Stimulated activated naive CD4-positive, alpha-beta T cell (primary cell): ENCODE data around the gene HBA1.
"Not testable (repeated sequence)": the region's sequence is repeated elsewhere in the genome, so short reads cannot be mapped to it uniquely, and the experiment has no call there.

ENCODE experiments used
- DNase-seq, 6 experiments: peaks; one replicate each; lab custom pipeline; 2025; lab: John Stamatoyannopoulos, UW

Gene HBA1

GRCh38 chr16:175011-175949, 1.2 kb upstream of the HBA1 start:
- DNase-seq: no peak

DNA sequence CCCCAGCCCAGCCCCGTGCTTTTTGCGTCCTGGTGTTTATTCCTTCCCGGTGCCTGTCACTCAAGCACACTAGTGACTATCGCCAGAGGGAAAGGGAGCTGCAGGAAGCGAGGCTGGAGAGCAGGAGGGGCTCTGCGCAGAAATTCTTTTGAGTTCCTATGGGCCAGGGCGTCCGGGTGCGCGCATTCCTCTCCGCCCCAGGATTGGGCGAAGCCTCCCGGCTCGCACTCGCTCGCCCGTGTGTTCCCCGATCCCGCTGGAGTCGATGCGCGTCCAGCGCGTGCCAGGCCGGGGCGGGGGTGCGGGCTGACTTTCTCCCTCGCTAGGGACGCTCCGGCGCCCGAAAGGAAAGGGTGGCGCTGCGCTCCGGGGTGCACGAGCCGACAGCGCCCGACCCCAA, 474 bp upstream of the HBA1 start:
- not testable (repeated sequence) for DNase-seq

- no peak for DNase-seq
Measured at GRCh38 chr16:177394-177822, 928 bp downstream of the HBA1 start.

- DNase-seq: no peak
Measured at GRCh38 chr16:177981-178667, 1.6 kb downstream of the HBA1 start.

- DNase-seq: no peak
Measured at GRCh38 chr16:178668-179015, 2.2 kb downstream of the HBA1 start.

- DNase-seq: no peak
Measured at GRCh38 chr16:179211-180092, 3.0 kb downstream of the HBA1 start.

DNA sequence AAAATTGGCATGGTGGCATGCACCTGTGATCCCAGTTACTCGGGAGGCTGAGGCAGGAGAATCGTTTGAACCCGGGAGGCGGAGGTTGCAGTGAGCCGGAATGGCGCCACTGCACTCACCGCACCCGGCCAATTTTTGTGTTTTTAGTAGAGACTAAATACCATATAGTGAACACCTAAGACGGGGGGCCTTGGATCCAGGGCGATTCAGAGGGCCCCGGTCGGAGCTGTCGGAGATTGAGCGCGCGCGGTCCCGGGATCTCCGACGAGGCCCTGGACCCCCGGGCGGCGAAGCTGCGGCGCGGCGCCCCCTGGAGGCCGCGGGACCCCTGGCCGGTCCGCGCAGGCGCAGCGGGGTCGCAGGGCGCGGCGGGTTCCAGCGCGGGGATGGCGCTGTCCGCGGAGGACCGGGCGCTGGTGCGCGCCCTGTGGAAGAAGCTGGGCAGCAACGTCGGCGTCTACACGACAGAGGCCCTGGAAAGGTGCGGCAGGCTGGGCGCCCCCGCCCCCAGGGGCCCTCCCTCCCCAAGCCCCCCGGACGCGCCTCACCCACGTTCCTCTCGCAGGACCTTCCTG, 3.7 kb downstream of the HBA1 start, which contains the start of gene HBQ1:
Gene HBQ1, plus strand, starts transcription at position 359 of the 575 bp plus-strand sequence. Its CDS starts 28 bp downstream, at position 387.
- DNase-seq: peak in 3 of 6 experiments; percentile 22 to 51 (median 24)

- peak in 5 of 6 experiments; percentile 60 to 89 (median 78) for DNase-seq
Measured at GRCh38 chr16:180681-181564, 4.4 kb downstream of the HBA1 start.

- DNase-seq: peak in 2 of 6 experiments; percentile 40 to 84
Measured at GRCh38 chr16:181565-182021, 5.1 kb downstream of the HBA1 start.

- DNase-seq: no peak
Measured at GRCh38 chr16:183005-183404, 6.5 kb downstream of the HBA1 start.

GRCh38 chr16:185213-185612, 8.7 kb downstream of the HBA1 start:
- no peak for DNase-seq

- DNase-seq: no peak
Measured at GRCh38 chr16:185691-186090, 9.2 kb downstream of the HBA1 start.

DNA sequence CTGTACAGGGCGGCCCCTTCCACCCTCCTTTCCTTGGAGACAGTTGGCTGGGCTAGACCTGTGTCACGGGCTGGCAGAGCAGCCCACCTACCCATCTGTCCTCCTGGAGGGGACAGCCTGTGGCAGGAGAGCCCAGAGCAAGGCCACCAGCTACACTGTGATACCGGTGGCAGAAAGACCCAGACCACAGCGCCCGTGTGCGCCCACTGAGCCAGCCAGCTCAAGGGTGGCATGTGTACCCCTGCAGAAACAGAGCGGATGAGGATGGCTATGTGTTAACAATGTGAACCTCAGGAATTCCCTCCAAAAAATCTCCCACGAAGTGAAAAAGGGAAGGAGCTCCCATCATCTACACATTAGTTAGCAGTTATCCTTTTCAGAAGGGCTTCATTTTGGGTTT, 10.8 kb downstream of the HBA1 start:
- DNase-seq: no peak

DNA sequence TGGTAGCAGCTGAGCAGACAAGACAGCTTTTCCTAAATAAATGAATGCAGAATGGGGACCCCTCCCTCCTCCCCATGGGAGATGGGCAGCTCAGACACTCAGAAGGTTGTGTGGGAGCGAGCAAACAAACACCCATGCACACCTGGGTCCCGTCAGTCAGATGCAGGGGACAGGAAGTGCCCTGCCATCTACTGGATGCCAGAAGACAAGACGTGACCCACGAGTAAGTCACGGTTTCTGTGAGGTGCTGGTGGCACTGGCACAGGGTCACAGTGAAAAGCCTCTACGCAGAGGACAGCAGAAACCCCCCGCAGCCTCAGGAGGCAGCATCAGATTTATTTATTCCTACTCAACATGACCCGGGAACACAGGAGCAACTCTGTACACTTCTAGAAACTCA, 12.2 kb downstream of the HBA1 start:
- DNase-seq: peak in 2 of 6 experiments; percentile 26 to 30

DNA sequence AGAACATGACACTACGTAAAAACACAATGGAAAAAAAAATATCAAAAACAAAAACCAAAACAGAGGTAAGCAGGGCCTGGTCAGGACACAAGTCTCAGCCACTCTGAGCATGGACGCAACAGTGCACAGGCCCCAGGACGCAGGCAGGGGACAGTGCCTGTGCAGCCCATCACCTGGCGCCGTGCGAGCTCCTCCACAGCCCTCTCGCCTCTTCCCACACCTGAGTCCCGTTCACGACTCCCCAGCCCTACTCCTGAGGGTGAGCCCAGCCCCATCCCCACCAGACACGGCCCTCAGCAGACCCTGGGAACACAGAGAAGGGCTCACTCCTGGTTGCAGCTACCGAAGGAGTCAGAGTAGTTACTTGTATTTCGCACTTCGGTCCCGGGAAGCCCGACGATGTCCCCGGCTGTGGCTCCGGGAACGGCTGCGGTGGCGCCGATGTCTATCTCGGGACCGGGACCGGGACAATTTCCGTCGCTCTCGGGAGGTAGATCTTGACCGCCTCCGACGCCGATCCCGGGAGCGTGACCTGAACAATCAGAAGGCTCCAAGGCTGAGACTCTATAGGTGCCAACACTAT, 13.2 kb downstream of the HBA1 start:
- DNase-seq: no peak

DNA sequence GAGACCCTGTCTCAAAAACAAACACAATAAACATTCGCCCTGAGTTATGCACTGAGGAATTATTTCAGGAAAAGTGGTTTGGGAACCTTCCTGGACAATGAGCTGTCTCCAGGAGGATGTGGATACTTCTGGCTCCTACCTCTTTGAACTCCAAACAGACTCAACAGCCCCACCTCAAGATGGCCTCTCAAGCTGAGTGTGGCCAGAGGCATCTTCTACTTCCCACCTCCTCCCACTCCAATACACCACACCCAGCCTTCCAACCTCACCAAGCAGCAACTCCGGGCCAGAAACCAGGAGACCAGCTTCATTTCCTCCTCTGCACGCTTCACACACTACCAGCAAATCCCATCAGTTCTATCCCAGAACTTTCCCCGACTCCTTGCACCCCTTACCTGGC, 15.4 kb downstream of the HBA1 start:
- no peak for DNase-seq

DNA sequence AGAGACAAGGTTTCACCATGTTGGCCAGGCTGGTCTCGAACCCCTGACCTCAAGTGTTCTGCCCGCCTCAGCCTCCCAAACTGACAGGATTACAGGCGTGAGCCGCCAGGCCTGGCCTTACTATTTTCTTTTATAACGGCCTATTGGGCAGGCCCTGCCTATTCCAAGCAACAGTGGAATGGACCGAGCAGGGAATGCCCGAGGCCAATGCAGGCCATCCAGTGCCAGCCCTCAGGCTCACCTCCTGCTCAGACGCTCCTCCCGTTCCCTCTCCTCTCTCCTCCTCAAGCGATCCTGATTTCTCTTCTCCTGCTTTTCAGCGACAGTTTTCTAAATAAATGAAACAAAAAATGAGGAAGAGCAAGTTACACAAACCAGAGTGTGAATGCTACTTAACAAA, 16.2 kb downstream of the HBA1 start:
- no peak for DNase-seq

DNA sequence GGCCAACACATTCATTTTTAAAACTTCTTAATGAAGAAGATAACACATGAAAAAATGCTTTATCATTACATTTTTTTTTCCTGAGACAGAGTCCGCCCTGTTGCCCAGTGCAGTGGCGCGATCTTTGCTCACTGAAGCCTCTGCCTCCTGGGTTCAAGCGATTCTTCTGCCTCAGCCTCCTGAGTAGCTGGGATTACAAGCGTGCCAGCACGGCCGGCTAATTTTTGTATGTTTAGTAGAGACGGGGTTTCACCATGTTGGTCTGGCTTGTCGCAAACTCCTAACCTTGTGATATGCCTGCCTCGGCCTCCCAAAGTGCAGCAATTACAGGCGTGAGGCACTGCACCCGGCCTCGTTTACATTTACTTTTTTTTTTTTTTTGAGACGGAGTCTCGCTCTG, 17.0 kb downstream of the HBA1 start:
- no peak for DNase-seq

DNA sequence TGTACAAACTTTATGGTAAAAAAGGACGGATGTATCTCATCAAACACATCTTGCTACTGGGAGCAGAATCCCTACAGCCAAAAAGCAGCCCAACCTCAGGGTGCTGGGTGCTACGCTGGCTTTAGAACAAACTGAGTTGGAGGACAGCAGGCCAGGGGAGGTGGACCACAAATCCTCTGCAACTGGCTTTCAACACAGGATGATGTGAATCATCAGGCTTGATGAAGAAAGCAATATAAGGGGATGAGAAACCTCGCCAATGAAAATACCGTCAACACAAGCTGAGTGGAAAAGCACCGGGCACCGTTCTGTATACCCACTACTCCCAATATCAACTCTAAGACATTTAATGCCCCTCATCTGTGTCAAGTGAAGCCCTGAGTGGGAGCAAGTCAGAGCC, 18.0 kb downstream of the HBA1 start:
- no peak for DNase-seq

- no peak for DNase-seq
Measured at GRCh38 chr16:200388-200787, 23.9 kb downstream of the HBA1 start.
